ENCODE data around the gene SLAMF6. TPM values are rescaled to one million over a fixed set of nuclear protein-coding genes. Genes with fewer than 3 reads are reported as not detected.
A peak's percentile ranks its signal among the peaks of the same experiment; 100 is the strongest.
"Not testable (repeated sequence)": the region's sequence is repeated elsewhere in the genome, so short reads cannot be mapped to it uniquely, and the experiment has no call there.

Gene SLAMF6
- total RNA-seq, 2 donors from 2014 or later: 1.2 to 5.6 TPM

DNA sequence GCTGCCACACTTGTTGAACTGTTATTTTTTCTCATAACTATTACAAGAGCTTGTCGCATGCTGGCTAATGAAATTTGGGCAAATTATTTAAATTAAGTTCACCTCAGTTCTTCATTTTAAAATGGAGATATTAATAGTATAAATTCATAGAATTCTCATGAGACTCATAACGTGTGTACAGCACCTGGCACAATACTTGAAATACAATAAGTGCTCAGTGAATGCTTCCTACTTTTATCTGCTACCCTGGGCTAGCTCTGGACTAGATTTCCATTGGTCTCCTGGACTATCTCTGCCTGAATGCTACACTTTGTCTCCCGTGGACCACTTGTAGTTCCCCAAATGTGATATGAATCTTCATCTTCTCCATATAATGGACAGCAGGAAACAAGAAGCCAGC is 919 bp downstream of the SLAMF6 start:
- H3K9me3 ChIP-seq: no peaks in the 10 kb centered on the region
- ATAC-seq (ENCODE audit: insufficient number of reproducible peaks, low FRiP score, low read depth) (no peak), DNase-seq (ENCODE audit: low spot score) (no peak)
- no peaks in the 10 kb centered on the region for H3K36me3 ChIP-seq
- no peaks in the 10 kb centered on the region for H3K4me1 ChIP-seq (ENCODE audit: control insufficient read depth in 1 of 2, low read depth in 2 of 2)
- no peak overlapping the region for H3K27ac ChIP-seq
- H3K4me3 ChIP-seq: peak overlapping the region; percentile 45
- H3K27me3 ChIP-seq (replicated peaks; ENCODE audit: insufficient read depth): no peaks in the 10 kb centered on the region
- TF ChIP-seq, protein P1, sequence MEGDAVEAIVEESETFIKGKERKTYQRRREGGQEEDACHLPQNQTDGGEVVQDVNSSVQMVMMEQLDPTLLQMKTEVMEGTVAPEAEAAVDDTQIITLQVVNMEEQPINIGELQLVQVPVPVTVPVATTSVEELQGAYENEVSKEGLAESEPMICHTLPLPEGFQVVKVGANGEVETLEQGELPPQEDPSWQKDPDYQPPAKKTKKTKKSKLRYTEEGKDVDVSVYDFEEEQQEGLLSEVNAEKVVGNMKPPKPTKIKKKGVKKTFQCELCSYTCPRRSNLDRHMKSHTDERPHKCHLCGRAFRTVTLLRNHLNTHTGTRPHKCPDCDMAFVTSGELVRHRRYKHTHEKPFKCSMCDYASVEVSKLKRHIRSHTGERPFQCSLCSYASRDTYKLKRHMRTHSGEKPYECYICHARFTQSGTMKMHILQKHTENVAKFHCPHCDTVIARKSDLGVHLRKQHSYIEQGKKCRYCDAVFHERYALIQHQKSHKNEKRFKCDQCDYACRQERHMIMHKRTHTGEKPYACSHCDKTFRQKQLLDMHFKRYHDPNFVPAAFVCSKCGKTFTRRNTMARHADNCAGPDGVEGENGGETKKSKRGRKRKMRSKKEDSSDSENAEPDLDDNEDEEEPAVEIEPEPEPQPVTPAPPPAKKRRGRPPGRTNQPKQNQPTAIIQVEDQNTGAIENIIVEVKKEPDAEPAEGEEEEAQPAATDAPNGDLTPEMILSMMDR (IDR thresholded peaks at IDR 0.05): no peak

DNA sequence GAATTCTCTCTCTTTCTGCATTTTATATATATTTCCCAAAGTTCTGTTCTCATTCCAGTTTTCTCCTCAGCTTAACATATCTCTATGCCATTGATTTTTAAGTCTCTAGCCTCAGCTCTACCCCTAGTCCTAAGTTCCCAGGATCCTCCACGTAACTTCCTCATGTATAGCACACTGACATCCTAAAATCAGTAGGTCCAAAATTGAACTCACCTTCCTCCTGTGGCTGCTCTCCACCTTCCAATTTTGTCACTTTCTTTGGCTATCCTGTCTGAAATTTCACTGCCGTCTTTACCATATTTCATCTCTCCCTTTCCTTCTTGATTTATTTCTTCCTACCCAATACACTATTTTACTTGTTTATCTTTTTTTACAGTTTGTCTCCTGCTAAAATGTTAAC is 1.5 kb downstream of the SLAMF6 start:
- no peak for ATAC-seq (ENCODE audit: insufficient number of reproducible peaks, low FRiP score, low read depth)
- no peak overlapping the region for H3K27ac ChIP-seq
- H3K27me3 ChIP-seq (replicated peaks; ENCODE audit: insufficient read depth): no peaks in the 10 kb centered on the region
- DNase-seq (ENCODE audit: low spot score): no peak
- TF ChIP-seq, protein P1 (IDR thresholded peaks at IDR 0.05): no peak
- no peaks in the 10 kb centered on the region for H3K4me1 ChIP-seq (ENCODE audit: control insufficient read depth in 1 of 2, low read depth in 2 of 2)
- H3K4me3 ChIP-seq: peak overlapping the region; percentile 45
- H3K36me3 ChIP-seq: no peaks in the 10 kb centered on the region
- no peaks in the 10 kb centered on the region for H3K9me3 ChIP-seq

DNA sequence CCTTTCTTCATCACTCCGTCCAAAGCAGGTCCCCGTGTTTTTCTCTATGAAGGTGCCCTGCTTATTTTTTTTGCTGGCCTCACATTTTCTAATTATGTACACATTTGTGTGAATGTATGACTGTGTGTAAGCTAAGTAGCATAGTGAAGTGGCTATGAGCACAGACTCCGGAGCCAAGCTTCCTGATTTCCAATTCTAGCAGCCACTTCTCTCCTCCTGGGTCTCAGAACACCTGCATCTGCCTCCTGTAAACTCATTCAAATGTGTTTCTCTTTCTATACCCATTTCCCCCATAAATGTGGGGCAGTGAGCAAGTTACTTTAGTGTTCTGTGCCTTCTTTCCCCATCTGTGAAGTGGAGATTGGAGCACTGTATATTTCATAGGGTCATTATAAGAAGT is 2.1 kb downstream of the SLAMF6 start:
- H3K27ac ChIP-seq: no peak overlapping the region
- no peaks in the 10 kb centered on the region for H3K9me3 ChIP-seq
- no peaks in the 10 kb centered on the region for H3K4me1 ChIP-seq (ENCODE audit: control insufficient read depth in 1 of 2, low read depth in 2 of 2)
- DNase-seq (ENCODE audit: low spot score) (no peak), ATAC-seq (ENCODE audit: insufficient number of reproducible peaks, low FRiP score, low read depth) (no peak)
- H3K36me3 ChIP-seq: no peaks in the 10 kb centered on the region
- no peak overlapping the region for H3K4me3 ChIP-seq
- no peaks in the 10 kb centered on the region for H3K27me3 ChIP-seq (replicated peaks; ENCODE audit: insufficient read depth)
- TF ChIP-seq, protein P1 (IDR thresholded peaks at IDR 0.05): no peak

DNA sequence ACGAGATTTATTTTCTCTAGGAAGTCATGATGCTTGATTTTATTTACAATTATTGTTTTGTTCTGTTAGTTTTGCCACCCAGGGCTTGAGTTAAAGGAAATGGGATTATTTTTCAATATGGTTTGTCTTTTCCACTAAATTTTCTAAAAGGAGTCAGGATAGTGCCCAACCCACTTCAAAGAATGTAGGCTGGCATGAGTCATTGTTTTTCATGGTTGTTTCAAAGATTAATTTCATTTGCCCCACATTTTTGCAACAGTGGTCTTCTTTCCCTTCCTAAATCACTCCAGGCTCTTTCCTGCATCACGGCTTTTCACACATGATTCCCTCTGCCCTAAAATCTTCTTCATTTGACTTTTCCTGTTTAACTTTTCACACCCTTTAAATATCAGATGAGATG is 2.5 kb downstream of the SLAMF6 start:
- no peak for ATAC-seq (ENCODE audit: insufficient number of reproducible peaks, low FRiP score, low read depth)
- no peaks in the 10 kb centered on the region for H3K9me3 ChIP-seq

DNA sequence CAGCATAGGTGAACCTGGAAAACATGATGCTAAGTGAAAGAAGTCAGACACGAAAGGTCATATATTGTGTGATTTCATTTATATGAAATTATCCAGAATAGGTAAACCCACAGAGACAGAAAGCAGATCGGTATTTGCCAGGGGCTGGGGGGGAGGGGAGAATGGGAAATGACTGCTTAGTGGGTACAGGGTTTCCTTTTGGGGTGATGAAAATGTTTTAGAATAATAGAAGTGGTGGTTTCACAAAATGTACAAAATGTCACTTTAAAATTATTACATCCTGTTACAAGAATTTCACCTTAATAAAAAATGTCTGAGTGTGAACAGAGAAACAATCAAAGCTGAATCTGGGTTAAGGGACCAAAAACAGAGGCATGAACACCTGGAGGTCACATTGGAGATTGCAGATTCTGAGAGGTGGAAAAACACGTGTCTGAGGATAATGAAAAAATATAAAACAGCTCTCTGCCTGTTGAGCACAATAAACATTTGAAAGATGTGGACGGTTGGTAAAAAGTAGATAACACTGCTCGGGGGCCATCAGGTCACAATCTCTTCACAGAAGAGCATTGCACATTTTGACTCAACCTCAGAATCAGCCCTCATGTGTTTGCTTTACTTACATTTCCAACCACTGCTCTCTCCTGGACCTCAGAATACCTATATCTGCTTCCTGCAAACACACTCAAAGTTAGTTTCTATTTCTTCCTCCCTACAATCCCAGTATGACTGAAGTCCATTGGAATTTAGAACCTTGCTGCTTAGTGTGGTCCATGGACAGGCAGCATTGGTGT is 3.2 kb downstream of the SLAMF6 start:
- TF ChIP-seq, protein P1 (IDR thresholded peaks at IDR 0.05): no peak
- ATAC-seq (ENCODE audit: insufficient number of reproducible peaks, low FRiP score, low read depth): no peak
- H3K4me1 ChIP-seq (ENCODE audit: control insufficient read depth in 1 of 2, low read depth in 2 of 2): no peaks in the 10 kb centered on the region

More for the DNA sequence above, 2.5 kb downstream of the SLAMF6 start:
- Histone ChIP-seq H3K27me3 (replicated peaks; ENCODE audit: insufficient read depth) (no peaks in the 10 kb centered on the region), H3K4me3 (no peak overlapping the region), H3K27ac (no peak overlapping the region), H3K4me1 (ENCODE audit: control insufficient read depth in 1 of 2, low read depth in 2 of 2) (no peaks in the 10 kb centered on the region), H3K36me3 (no peaks in the 10 kb centered on the region)
- TF ChIP-seq, protein P1 (IDR thresholded peaks at IDR 0.05): no peak
- no peak for DNase-seq (ENCODE audit: low spot score)

DNA sequence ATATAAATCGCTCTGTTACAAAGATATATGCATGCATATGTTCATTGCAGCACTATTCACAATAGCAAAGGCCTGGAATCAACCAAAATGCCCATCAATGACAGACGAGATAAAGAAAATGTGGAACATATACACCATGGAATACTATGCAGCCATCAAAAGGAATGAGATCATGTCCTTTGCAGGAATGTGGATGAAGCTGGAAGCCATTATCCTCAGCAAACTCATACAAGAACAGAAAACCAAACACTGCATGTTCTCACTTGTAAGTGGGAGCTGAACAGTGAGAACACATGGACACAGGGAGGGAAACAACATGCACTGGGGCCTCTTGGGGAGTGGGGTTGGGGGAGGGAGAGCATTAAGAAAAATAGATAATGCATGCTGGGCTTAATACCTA is 5.5 kb downstream of the SLAMF6 start:
- not testable (repeated sequence) for H3K4me1 ChIP-seq (ENCODE audit: control insufficient read depth in 1 of 2, low read depth in 2 of 2); H3K36me3 ChIP-seq; ATAC-seq (ENCODE audit: insufficient number of reproducible peaks, low FRiP score, low read depth); DNase-seq (ENCODE audit: low spot score); H3K9me3 ChIP-seq; H3K4me3 ChIP-seq; H3K27ac ChIP-seq; H3K27me3 ChIP-seq (replicated peaks; ENCODE audit: insufficient read depth)

More for the DNA sequence above, 3.2 kb downstream of the SLAMF6 start:
- Histone ChIP-seq H3K36me3 (no peaks in the 10 kb centered on the region), H3K9me3 (no peaks in the 10 kb centered on the region), H3K4me3 (no peak overlapping the region), H3K27me3 (replicated peaks; ENCODE audit: insufficient read depth) (no peaks in the 10 kb centered on the region), H3K27ac (no peak overlapping the region)
- no peak for DNase-seq (ENCODE audit: low spot score)

DNA sequence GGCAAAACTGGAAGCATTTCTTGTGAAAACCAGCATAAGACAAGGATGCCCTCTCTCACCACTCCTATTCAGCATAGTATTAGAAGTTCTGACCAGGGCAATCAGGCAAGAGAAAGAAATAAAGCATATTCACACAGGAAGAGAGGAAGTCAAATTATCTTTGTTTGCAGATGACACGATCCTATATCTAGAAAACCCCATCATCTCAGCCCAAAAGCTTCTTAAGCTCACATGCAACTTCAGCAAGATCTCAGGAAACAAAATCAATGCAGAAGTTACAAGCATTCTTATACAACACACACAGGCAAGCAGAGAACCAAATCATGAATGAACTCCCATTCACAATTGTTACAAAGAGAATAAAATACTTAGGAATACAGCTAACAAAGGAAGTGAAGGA is 7.1 kb downstream of the SLAMF6 start:
- not testable (repeated sequence) for H3K4me1 ChIP-seq (ENCODE audit: control insufficient read depth in 1 of 2, low read depth in 2 of 2); H3K27me3 ChIP-seq (replicated peaks; ENCODE audit: insufficient read depth); H3K36me3 ChIP-seq; H3K27ac ChIP-seq; ATAC-seq (ENCODE audit: insufficient number of reproducible peaks, low FRiP score, low read depth); DNase-seq (ENCODE audit: low spot score); H3K4me3 ChIP-seq; H3K9me3 ChIP-seq
